ENCODE data around the gene PHF3.

- TF ChIP-seq POLR2A (IDR thresholded peaks at IDR 0.05) (no peak), CTCF (IDR thresholded peaks at IDR 0.05 in 4 of 5, conservative IDR thresholded peaks at IDR 0.05 in 1 of 5) (no peak)
These were observed 35.6 kb downstream of the PHF3 start for GRCh38 chr6:63671098-63671754.
